Endothelial cell of umbilical vein (primary cell): ENCODE data around the gene ARHGAP45. TPM values are rescaled to one million over a fixed set of nuclear protein-coding genes. Genes with fewer than 3 reads are reported as not detected.

Source experiments
- BruUV-seq: library from RNA; stranded (reverse); fragments of 400-500 nt; replicated peaks from 2 replicates; lab custom pipeline; 2021; lab: Mats Ljungman, UMichigan
- CTCF ChIA-PET: fragments of 300-600, 350-600 bp; sonication (Branson Sonifier 250); formaldehyde crosslinking; loops from one replicate; lab custom pipeline; 2021; ENCODE audit warnings: antibody characterized with exemption, inconsistent platforms; lab: Charles Lee
- POLR2A ChIA-PET: fragments of 300-600, 350-600 bp; sonication (Branson Sonifier 250); formaldehyde crosslinking; loops from one replicate; lab custom pipeline; 2021; ENCODE audit warnings: antibody characterized with exemption, inconsistent platforms; lab: Charles Lee
- DNase-seq: peaks from one replicate; pipeline ENCODE4 v3.0.0-alpha.2; 2011; ENCODE audit warnings: low read depth, low spot score
- FAIRE-seq: peaks from 2 replicates; lab custom pipeline; 2011; peaks lifted over from hg19 to GRCh38; lab: Jason Lieb, UNC
- H2AFZ ChIP-seq: 2 replicates; pipeline ENCODE4 v1.6.0; 2012; ENCODE audit warnings: low read depth, low read length, control low read depth, inconsistent platforms
- H3K27ac ChIP-seq: 2 replicates; pipeline ENCODE4 v1.5.1; 2011; ENCODE audit warnings: low read depth, mild to moderate bottlenecking, control low read depth, low read length, moderate library complexity; ENCODE audit not compliant: insufficient read depth
- H3K27me3 ChIP-seq, 2 experiments: 2 replicates each; pipeline versions ENCODE4 v1.6.0 to v1.6.1; 2011; ENCODE audit warnings: low read length in 2 of 2, mixed read lengths in 1 of 2; ENCODE audit not compliant: control insufficient read depth in 2 of 2, insufficient read depth in 2 of 2
- H3K36me3 ChIP-seq, 2 experiments: 2 replicates in 1 of 2; 3 replicates in 1 of 2; pipeline ENCODE4 v1.5.1; 2011; ENCODE audit warnings: low read length in 2 of 2, mild to moderate bottlenecking in 1 of 2, moderate library complexity in 1 of 2; ENCODE audit not compliant: control insufficient read depth in 2 of 2, insufficient read depth in 2 of 2; ENCODE audit errors: extremely low read depth in 1 of 2
- H3K4me1 ChIP-seq: 3 replicates; pipeline ENCODE4 v1.5.1; 2011; ENCODE audit warnings: mild to moderate bottlenecking, low read length; ENCODE audit not compliant: control insufficient read depth, insufficient read depth; ENCODE audit errors: extremely low read depth
- H3K4me2 ChIP-seq: 2 replicates; pipeline ENCODE4 v1.6.1; 2011; ENCODE audit warnings: low read length, control low read depth, mixed read lengths; ENCODE audit not compliant: insufficient read depth
- H3K4me3 ChIP-seq, 3 experiments: fragments of 200-600 bp in 1 of 3; sonication (generic), shearing (Covaris generic) in 1 of 3; replicated peaks in 1 of 3; 2 replicates each; pipeline ENCODE4 v1.5.1; 2011 to 2016; ENCODE audit warnings: control low read depth in 3 of 3, low read length in 3 of 3, mild to moderate bottlenecking in 2 of 3, inconsistent platforms in 1 of 3, low read depth in 1 of 3, moderate library complexity in 1 of 3; ENCODE audit not compliant: insufficient read depth in 1 of 3
- H3K79me2 ChIP-seq: 2 replicates; pipeline ENCODE4 v1.6.0; 2012; ENCODE audit warnings: low read length, inconsistent platforms; ENCODE audit not compliant: control insufficient read depth, insufficient read depth
- H3K9ac ChIP-seq: replicated peaks from 2 replicates; pipeline ENCODE3; 2011; ENCODE audit warnings: low read length, control low read depth; ENCODE audit not compliant: insufficient read depth; ENCODE audit errors: extremely low read depth
- H3K9me1 ChIP-seq: replicated peaks from 3 replicates; pipeline ENCODE4 v1.6.0; 2011; ENCODE audit warnings: mild to moderate bottlenecking, low read length; ENCODE audit not compliant: control insufficient read depth, insufficient read depth; ENCODE audit errors: extremely low read depth
- H3K9me3 ChIP-seq: replicated peaks from 2 replicates; pipeline ENCODE4 v1.5.1; 2012; ENCODE audit warnings: low read length, inconsistent platforms; ENCODE audit not compliant: control insufficient read depth, insufficient read depth
- H4K20me1 ChIP-seq: replicated peaks from 2 replicates; pipeline ENCODE3; 2011; ENCODE audit warnings: mild to moderate bottlenecking, low read length; ENCODE audit not compliant: control insufficient read depth, insufficient read depth; ENCODE audit errors: extremely low read depth
- CTCF ChIP-seq, 2 donors: IDR thresholded peaks; 1 replicate in 1 of 2; 2 replicates in 1 of 2; pipeline ENCODE4 v1.5.1; 2011; ENCODE audit warnings: low read length in 2 of 2, mild to moderate bottlenecking in 2 of 2, moderate library complexity in 2 of 2, control low read depth in 1 of 2, inconsistent platforms in 1 of 2, low read depth in 1 of 2; ENCODE audit not compliant: insufficient read depth in 1 of 2; ENCODE audit errors: extremely low read depth in 1 of 2
- FOS ChIP-seq: IDR thresholded peaks from 2 replicates; pipeline ENCODE4 v1.6.1; 2011; ENCODE audit warnings: mild to moderate bottlenecking, low read length, moderate library complexity, borderline replicate concordance; ENCODE audit not compliant: insufficient read depth
- GATA2 ChIP-seq: IDR thresholded peaks from 2 replicates; pipeline ENCODE4 v1.7.0; 2011; ENCODE audit warnings: low read depth, mild to moderate bottlenecking, moderate library complexity, mixed read lengths, low read length; ENCODE audit not compliant: insufficient read length, insufficient read depth
- MAX ChIP-seq: IDR thresholded peaks from 2 replicates; pipeline ENCODE4 v1.6.1; 2011; ENCODE audit not compliant: insufficient read depth, insufficient read length
- MYC ChIP-seq: IDR thresholded peaks from one replicate; pipeline ENCODE4 v1.6.1; 2011; ENCODE audit warnings: mild to moderate bottlenecking, low read depth, low read length
- POLR2A ChIP-seq: IDR thresholded peaks from 2 replicates; pipeline ENCODE4 v1.6.1; 2012; ENCODE audit warnings: low read depth, mild to moderate bottlenecking, control low read depth, low read length
- POLR2AphosphoS5 ChIP-seq: IDR thresholded peaks from 2 replicates; pipeline ENCODE4 v1.6.1; 2012; ENCODE audit warnings: low read depth, mild to moderate bottlenecking, control low read depth, low read length, moderate library complexity; ENCODE audit not compliant: insufficient read depth
- dilution Hi-C: fragments of 300-500 bp; cut with MboI; formaldehyde crosslinking; loops from one replicate; pipeline ENCODE4 v1.15.0; 2019; ENCODE audit warnings: low sequenced_read_pairs; ENCODE audit not compliant: extremely low pct_ligation_motif_present
- intact Hi-C: fragments of 100-400 bp; cut with micrococcal nuclease; formaldehyde crosslinking; loops from one replicate; pipeline ENCODE4 v1.10.0; 2022
- polyA plus RNA-seq, 4 experiments: library from polyadenylated mRNA; depleted of rRNA in 3 of 4; stranded (reverse) in 3 of 4; unstranded in 1 of 4; fragments of >200 nt; gene quantifications; 2 replicates each; pipeline versions ENCODE4 v1.2.1 to v1.2.3, GENCODE V29; 2011 to 2012; ENCODE audit warnings: missing spikeins in 1 of 4
- total RNA-seq: library from RNA; stranded (reverse); gene quantifications from 2 replicates; pipeline ENCODE4 v1.2.3, GENCODE V29; 2021

ARHGAP45 gene
- total and polyA plus RNA-seq, 2 donors (not counting 3 experiments of a cell fraction or from before 2014, with no cell fraction given): 7.5 to 10.4 TPM

GRCh38 chr19:1050989-1051788, 15.8 kb upstream of the ARHGAP45 start:
- CTCF ChIA-PET: no interaction called here
- Histone ChIP-seq H3K79me2 (no peaks in the 10 kb centered on the region), H3K9me1 (no peaks in the 10 kb centered on the region), H3K36me3 (no peaks in the 10 kb centered on the region), H3K9ac (no peak overlapping the region), H3K27ac (no peak overlapping the region), H3K4me1 (no peaks in the 10 kb centered on the region), H3K27me3 (no peaks in the 10 kb centered on the region), H3K4me2 (no peak overlapping the region), H3K9me3 (no peaks in the 10 kb centered on the region), H4K20me1 (no peaks in the 10 kb centered on the region), H2AFZ (no peak overlapping the region), H3K4me3 (no peak overlapping the region)
- dilution Hi-C loops (no loop called here), intact Hi-C loops (no loop called here)
- TF ChIP-seq MAX: no peak
- TF ChIP-seq FOS: no peak
- TF ChIP-seq MYC: no peak
- no peak for TF ChIP-seq POLR2AphosphoS5
- no peak for TF ChIP-seq GATA2
- no peak for TF ChIP-seq POLR2A
- TF ChIP-seq CTCF (IDR thresholded peaks at IDR 0.05; ENCODE audit: extremely low read depth in 1 of 2, insufficient read depth in 1 of 2, low read depth in 1 of 2, low read length in 2 of 2): no peak
- DNase-seq: no peak
- POLR2A ChIA-PET: no interaction called here
- no peak for FAIRE-seq
- no TSS peak for BruUV-seq
